Epithelial cell of prostate (primary cell): Measurements from ENCODE around the gene ARHGAP24.
A peak's percentile ranks its signal among the peaks of the same experiment; 100 is the strongest.
"Not testable (repeated sequence)": the region's sequence is repeated elsewhere in the genome, so short reads cannot be mapped to it uniquely, and the experiment has no call there.

Experiments
- DNase-seq: peaks from one replicate; pipeline ENCODE4 v3.0.0-alpha.2; 2011; ENCODE audit warnings: low read depth, low spot score
- H3K27ac ChIP-seq: fragments of 450-650 bp; 2 replicates; pipeline ENCODE4 v1.5.1; 2017; ENCODE audit warnings: mild to moderate bottlenecking

The ARHGAP24 gene

DNA sequence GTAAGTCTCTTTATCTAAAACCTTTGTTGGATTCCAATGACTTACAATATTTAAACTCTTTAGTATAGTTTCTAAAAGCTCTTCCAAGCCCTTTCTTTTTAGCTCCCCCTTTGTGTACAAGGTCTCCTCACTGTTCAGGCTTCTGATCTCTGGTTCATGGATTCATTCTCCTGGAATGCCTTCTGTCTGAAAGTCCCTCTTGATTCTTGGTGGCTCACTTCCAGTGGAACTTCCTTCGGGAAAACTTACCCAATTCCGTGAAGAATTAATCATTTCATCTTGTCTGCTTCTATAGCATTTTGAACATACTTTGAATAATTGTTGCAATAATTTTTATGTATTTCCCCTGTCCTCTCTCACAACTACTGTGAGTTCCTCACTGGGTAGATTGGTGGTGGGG, 3.6 kb downstream of the ARHGAP24 start:
- no peak overlapping the region for H3K27ac ChIP-seq
- no peak for DNase-seq

DNA sequence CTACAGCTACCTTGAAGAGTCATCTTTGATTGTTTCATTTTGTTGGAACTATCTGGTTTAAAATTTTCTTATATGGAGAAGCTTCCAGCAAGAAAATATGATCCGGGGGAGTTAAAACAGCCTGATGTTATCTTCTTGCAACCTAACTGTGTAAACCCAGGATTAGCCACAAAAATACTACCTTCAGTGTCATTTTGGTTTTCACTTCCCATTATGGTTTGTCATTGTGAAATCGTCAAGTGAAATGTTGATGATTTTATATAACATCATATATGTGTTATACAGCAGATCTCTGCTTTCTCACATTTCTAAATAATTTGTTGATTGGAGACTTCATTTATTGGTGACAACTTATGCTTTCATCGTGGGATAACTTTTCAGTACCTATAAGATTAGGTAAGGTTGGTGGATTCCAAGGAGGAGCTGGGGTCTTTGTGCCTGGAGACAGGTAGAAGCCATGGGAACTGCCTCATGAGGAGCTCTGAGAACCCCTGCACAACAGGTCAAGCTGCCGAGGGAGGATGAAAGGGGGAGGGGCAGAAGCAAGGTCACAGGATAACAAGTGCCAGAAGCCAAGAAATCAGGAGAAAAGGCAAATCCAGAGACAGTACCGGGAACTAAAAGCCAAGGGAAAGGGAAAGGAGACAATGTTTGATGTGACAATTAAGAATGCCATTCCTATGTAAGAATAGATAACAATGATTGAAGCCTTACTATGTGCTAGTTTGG, 7.2 kb downstream of the ARHGAP24 start:
- no peak overlapping the region for H3K27ac ChIP-seq
- DNase-seq = no peak

DNA sequence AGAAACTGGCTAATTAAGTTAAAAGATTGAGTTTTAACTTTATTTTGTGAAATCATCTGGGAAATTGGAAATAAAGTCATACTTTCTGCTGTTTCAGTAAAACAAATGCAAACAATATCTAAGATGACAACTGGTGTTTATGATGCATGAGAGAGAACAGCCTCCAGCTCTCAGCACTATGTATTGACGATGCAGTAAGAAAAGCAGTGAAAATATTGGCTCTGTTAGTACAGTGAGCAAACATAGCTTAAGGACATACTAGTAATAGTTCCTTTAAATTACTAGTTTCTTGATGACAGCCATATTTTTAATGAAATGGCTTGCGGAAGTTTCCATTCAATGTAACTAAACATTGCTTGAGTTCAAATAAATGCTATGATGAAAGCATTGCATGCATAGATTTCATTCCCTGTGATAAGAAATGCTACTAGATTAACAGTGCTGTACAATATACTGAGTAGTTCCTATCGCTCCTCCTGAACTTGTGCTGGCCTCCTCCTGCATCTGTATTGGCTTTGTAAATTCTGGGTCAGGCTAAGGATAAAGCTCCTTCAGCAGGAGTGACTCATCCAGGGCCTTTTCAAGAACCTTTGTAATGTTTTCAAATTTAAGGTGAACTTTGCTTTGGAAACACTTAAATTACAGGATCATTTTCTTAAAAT, 11.6 kb downstream of the ARHGAP24 start:
- no peak overlapping the region for H3K27ac ChIP-seq
- no peak for DNase-seq

DNA sequence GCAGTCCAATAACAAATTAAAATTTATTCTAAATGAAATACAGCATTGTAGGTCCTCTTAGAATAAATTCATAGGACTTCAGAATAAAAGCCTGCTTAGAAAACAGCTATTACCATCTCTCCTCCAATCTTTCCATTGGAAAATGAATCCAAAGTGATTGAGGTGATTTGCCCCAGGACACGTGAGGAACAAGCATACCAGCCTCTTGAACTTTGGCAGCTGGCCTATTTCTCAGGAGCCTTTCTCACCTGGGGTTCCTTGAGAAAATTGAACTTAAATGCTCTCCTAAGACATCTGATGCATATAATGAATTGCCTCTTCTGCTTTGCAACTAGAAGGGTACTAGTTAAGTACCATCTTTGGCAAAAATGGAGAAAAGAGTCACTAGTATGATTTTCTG, 13.5 kb downstream of the ARHGAP24 start:
- no peak overlapping the region for H3K27ac ChIP-seq
- no peak for DNase-seq

DNA sequence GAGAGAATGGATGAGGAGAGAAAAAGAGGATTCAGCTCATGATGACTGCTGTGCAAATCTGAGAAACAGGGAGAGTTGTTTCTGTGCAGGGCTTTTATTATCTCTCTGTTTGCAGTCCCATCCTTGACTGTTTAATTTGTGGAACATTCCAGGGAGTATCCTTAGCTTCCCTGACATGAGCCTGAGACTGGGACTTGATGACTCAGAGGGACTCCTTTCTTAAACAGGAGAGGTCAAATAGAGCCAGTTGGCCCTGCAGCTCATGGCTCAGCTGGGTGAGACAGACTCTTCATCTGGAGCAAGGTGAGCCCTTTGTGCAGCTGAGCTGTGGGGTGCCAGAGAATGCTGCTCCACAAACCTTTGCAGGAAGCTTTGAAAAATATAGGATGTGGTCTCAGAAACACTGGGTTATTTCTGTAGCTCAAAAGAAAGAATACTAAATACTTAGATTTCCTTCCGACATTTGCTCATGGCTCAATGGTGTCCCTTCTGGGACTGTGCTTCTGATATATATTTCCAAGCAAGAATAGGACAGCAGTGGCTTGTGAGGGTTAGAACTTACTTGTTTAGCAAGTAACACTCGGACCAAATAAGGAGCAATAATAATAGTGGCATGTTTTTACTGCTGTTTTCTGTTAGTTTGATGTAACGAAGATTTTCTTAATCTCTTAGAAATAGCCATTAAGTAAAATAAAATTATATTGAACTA, 14.5 kb downstream of the ARHGAP24 start:
- no peak overlapping the region for H3K27ac ChIP-seq
- DNase-seq = no peak

DNA sequence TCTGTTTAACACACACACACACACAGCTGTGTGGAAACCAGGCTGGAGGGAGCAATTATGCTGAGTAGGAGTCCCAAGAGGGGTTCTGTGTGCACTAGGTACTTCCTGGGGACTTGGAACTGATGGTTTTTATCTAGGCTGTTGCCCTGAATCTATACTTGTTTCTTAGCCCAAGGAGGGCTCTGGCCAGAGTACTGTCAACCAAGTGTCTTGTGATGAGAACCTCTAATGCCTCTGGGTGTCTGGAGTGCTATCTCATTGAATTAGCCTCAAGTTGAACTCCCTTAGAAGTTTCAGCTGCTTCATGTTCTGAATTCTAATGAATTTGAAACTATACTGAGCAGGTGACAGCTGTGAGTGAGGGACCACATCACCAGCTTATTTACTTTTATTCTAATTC, 16.6 kb downstream of the ARHGAP24 start:
- no peak overlapping the region for H3K27ac ChIP-seq
- DNase-seq = no peak

DNA sequence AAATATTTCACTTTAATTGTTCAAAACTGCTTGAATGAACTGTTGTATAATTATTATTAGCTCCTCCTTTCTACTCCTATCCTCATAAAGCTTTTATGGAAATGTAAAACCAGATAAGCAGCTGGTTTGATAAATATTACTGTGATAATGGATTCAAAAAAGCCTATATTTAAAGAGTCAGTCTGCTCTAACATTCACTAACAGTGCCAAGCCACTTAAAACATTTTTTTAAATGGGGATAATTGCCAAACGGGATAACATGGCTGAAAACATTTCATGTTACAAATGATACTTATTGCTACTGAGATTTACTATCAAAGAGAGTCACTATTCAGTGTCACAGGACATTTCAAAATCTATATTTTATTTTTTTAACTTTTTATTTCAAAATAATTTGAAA, 17.4 kb downstream of the ARHGAP24 start:
- DNase-seq = no peak
- no peak overlapping the region for H3K27ac ChIP-seq

DNA sequence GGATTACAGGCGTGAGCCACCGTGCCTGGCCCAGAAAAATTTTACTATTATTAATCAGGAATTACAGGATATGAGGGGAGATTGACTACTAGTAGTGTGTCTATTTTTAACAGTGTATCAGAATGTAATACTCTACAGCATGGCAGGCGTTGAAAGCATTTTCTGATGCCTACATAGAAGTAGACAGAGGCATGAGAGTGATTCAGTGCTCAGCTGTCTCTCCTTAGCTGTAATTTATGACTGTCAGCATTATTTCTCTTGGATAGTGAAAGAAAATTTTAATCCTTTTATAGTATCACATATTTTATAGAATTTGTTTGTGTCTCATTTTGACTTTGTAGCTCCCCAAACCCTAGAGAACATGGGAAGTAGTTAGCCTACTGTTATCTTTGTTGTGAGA, 20.7 kb downstream of the ARHGAP24 start:
- peak overlapping the region; percentile 80 for H3K27ac ChIP-seq
- no peak for DNase-seq

DNA sequence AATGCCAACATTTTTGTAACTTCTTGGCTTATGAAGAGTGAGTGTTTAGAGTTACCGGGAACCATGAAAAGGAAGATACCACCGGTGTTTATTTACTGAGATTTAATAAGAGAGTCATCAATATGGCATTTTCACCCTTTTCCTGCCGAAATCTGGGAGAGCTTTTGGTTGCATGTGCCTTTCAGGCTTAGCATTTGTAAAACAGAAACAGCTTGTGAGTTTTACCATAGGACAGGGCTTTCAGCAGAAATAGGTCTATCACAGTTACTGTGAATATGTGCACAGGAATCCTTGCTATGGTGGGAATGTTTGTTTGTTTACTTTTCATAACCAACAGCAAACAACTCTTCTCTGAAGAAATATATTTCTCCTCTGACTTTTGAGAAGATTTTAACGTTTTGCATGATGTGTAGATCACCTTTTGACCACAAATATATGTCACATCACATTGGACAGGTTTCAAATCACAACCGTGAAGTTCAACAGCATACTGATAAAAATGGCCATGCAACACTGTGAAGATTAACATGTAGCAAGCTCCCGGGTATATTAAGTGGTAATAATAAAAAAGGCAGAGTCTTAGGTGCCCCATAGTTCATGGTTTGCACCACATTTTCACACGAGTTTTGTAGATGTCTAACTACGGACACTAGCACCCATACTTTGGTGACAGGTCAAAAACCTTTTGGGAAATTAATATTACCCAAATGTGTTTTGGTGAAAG, 21.3 kb downstream of the ARHGAP24 start:
- peak overlapping the region; percentile 80 for H3K27ac ChIP-seq
- no peak for DNase-seq

DNA sequence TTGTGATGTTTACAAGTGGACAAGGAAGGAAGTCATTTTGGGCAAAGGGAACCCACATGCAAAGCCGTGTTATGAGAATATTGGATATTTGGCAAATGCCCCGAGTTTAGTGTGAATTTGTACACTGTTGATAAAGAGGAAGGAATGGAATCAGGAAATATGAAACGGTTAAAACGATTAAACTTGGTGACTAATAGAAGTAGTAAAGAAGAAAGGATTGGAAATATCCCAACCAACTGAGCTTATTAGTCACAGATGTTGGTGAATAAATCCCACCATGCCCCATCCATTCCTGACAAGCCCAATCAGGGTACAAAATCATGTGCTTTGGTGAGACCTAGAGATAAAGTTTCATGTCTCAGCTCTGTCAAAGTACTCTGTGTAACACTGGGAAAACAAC, 22.0 kb downstream of the ARHGAP24 start:
- H3K27ac ChIP-seq = peak overlapping the region; percentile 80
- DNase-seq = peak; percentile 64

DNA sequence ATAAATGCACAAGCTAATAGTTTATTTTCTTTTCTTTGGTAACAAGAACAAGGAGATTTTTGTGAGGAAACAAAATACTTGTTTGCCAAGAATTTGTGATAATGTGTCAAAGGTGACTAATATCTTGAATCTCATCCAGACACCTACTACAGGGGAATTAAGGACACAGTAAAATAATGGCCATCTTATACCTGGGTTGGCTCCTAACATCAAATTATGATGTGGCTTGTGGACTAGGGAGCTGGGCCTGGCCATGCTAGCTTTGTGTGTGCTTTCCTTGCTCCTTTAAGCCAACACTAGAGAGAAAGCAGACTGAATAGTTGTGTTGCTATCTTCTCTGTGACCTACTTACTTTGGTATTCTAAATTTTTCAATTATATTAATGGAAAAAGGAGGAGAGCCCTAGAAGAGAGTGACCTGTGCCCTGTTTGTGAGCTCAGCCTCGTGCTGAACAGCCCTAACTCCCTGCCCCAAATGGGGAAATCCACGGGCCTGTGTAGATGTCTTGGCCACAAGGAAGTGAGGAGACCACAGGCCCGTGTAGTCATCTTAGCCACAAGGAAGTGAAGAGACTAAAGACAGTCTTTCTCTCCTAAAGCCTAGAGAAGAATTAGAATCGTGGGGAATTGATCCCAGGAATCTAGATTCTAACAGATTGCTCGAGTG, 23.3 kb downstream of the ARHGAP24 start:
- peak overlapping the region; percentile 80 for H3K27ac ChIP-seq
- DNase-seq = peak; percentile 68

DNA sequence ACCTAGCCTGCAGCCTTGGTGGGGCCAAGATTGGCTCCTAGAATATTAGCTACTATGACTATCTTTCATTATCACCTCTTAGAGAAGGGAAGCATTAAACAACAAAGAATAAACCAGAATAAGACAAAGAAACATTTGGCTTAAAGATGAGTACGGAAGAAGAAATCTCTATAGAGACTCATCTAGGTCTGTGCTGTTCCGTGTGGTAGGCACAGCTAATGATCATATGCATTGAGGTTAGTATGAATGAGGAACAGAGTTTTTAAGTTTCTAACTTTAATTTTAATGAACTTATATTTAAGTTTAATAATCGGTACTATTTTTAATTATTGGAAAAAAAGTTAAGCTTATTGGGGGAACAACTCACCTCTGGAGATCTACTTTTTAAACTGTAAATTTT, 24.6 kb downstream of the ARHGAP24 start:
- no peak for DNase-seq
- no peak overlapping the region for H3K27ac ChIP-seq

DNA sequence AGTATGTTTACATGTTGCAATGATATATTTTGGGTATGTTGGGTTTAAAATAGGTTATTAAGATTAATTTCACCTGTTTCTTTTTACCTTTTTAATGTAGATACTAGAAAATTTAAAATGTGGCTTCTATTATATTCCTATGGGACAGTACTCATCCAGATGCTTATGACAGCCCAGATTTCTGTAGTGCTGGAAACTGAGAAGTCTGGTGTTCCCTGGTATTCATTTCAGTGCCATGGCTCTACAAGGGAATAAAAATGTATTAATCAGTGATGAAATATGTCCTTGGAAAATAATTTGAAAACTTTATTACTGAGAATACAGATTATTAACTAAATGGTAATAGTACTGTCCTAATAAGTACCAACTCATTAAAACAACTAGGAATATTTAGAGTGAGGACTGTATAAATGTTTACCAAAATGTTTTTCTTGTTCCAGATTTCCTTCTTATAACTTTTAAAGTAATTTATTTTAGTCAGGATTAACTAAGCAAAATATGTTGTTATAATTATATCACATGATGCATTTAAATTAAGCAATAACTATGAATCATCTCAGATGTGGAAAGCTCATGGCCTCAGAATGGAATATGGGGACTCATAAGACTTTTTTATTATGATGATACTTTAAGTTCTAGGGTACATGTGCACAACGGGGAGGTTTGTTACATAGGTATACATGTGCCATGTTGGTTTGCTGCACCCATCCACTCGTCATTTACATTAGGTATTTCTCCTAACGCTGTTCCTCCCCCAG, 25.3 kb downstream of the ARHGAP24 start:
- DNase-seq = no peak
- H3K27ac ChIP-seq = no peak overlapping the region

DNA sequence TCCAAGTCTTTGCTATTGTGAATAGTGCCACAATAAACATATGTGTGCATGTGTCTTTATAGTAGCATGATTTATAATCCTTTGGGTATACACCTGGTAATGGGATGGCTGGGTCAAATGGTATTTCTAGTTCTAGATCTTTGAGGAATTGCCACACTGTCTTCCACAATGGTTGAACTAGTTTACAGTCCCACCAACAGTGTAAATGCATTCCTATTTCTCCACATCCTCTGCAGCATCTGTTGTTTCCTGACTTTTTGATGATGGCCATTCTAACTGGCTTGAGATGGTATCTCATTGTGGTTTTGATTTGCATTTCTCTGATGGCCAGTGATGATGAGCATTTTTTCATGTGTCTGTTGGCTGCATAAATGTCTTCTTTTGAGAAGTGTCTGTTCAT, 26.2 kb downstream of the ARHGAP24 start:
- not testable (repeated sequence) for H3K27ac ChIP-seq, DNase-seq

DNA sequence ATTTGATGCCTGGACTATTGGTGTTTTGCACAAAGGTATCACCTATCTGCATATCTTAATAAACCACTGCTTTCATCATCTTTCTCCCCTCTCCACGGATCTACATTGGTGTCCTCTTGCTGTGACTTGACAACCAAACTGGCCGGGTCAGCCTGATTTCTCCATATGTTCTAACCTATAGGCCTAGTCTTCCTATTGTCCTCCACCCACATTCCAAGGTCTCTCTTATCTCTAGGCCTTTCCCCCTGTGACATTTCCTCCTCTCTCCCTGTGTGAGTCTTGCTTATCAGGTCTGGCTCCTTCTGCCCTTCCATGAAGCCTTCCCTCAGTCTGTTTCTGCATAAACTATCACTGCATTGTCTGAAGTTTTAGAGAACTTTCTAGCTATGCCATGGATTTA, 33.7 kb downstream of the ARHGAP24 start:
- DNase-seq = no peak
- no peak overlapping the region for H3K27ac ChIP-seq

DNA sequence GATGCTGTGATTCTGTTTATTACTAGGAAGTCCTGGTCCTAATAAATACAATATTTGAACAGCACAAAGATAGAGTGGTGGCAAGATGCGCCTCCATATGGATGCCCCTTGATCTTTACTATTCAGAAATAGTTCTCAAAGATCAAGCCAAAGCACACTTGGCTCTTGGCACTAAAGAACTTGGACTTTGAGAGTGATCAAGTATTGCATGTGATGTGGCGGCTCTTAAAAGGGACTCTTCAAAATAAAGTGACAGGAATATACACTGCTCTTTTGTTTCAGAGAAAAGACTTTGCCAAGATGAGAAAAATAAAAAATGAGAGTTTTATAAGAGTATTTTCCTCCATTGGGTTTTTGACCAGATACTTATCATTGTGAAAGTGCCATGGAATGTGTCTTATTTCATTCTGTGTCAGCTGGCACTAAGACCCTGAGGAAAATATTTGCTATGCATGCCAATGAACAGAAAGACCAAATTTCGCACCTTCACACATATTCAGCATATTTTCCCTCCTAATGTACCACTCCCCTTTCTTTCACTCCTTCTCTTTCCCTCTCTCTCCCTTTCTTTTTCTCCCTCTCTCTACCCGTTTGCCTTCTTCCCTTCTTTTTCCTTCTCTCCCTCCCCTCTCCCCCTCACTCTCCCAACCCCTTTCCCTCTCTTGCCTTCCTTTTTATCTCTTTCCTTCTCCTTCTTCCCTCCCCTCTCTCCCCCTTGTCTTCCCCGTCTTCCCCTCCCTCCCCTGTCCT, 35.1 kb downstream of the ARHGAP24 start:
- DNase-seq = no peak
- H3K27ac ChIP-seq = no peak overlapping the region

DNA sequence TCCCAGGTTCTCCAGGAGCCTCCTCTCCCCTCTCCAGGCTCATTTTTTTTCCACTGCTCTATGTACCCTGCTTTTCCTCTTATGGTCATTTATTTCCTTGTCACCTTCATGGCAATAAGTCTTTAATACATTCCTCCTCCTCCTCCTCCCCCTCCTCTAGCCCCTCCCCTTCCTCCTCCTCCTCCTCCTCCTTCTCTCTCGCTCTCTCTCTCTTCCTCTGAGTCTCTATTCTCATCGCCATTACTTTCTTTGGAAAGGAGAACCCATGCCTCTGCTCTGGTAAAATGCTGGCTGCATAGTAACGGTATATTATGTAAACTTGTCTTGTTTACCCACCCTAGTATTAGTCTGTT, 35.7 kb downstream of the ARHGAP24 start:
- no peak overlapping the region for H3K27ac ChIP-seq
- DNase-seq = no peak

DNA sequence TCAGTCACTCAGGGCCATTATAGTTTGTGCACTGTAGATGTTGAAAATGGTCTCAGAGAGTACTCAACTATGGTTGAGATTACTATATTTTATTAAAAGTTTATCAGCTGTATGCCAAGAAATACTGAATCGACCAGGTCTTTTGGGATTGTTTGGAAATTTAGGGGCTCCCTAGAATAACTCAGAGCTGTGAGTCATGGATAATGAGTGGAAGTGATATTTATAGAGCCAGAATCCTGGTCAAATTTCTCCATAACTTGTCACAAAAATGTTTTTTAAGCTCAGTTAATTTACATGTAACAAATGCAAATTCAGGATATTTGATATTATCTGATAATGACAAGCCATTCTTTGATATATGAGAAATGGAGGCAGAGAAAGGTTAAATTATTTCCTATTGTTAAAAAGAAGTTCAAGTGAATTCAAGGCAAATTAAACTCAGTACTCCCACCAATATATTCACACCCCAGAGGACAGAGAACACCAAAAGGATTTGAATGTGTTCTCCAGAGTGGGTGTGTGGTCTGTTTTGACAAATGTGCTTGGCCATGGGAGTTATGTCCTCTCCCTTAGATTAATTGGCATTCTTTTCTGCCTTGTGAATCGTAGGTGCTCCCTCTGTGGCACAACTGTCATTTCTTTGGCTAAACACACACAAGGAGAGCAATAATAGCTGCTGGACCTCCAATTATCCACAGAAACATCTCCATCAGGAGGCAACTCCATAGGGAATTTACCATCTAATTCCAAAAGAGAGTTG, 37.7 kb downstream of the ARHGAP24 start:
- no peak for DNase-seq
- H3K27ac ChIP-seq = no peak overlapping the region
